HTR-8/SVneo (cell line): ENCODE data around the gene ALDH3B1.

Experiments
- DNase-seq: peaks from one replicate; pipeline ENCODE4 v3.0.0; 2011; ENCODE audit warnings: low spot score, mixed read lengths; ENCODE audit not compliant: insufficient read length
- FAIRE-seq: peaks from 2 replicates; lab custom pipeline; 2011; peaks lifted over from hg19 to GRCh38; lab: Jason Lieb, UNC

ALDH3B1 gene

DNA sequence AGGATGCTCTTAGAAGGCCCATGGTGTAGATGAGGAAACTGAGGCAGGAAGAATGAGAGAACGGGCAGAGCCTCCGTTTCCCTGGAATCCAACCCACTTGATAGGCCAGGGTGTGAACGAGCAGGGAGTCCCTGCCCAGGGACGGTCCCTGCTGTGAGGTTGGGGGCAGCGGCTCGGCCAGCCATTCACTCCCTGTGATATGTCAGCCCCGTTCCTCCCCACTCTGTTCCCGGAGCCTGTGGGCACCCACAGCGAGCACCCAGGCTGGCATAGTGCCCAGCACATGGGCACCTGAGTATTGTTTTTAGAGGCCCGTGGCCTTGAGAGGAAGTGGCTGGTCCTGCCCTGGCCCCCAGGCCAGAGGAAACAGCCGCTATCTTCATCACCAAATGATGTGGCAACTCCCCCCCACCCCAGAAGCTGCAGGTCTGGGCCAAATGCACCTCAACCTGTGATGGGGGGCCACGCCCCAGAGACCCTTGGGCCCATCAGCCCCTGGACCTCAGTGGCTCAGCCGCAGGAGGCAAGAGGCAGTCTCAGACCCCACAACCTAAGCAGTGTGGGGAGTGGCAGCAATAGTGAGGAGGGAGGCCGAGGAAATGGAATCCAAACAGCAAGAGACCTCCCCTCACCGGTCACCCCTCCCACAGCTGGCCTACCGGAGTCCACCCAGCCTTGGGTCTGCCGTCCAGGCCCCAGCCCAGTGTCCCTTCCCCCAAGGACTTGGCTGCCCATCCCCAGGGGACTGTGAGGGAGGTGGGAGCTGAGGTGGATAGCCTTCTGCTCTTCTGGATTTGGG, 2.1 kb downstream of the ALDH3B1 start:
- DNase-seq (no peak), FAIRE-seq (peak; percentile 65)

DNA sequence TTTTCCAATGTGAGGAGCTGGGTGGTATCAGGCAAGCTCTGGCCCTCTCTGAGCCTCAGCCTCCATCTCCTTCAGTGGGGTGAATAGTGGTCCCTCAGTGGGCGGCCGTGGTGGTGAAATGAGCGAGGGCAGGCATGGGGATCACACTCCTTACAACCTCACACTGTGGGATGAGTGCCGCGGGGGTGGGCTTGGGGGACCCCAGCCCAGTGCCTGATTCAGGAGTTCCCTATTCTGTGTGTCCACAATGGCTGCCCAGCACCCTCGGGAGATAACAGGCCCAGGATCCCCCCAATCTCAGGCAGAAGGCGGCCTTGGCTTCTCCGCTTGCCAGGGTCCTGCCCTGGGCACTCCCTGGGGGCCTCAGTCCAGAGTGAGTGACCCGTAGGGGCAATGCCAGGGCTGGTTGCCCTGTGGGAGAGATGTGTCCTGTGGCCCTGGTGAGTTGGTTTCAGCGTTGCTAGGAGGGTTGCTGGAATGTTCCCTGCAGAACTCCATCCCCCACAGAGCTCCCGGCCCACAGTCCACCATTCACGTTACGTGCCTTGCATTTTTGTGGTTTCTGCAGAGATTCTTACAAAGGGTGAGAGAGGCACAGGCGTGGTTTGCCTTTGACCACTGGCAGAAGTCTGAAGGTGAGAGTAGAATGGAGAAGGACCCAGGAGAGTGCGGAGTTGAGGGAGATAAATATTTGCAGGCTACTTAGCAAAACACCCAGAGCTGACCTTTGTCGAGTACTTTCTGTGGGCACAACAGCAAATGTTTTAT, 2.9 kb downstream of the ALDH3B1 start:
- FAIRE-seq = peak; percentile 100
- peak; percentile 97 for DNase-seq

- FAIRE-seq (no peak), DNase-seq (no peak)
Observed at GRCh38 chr11:68013611-68014156, 3.6 kb downstream of the ALDH3B1 start.

DNA sequence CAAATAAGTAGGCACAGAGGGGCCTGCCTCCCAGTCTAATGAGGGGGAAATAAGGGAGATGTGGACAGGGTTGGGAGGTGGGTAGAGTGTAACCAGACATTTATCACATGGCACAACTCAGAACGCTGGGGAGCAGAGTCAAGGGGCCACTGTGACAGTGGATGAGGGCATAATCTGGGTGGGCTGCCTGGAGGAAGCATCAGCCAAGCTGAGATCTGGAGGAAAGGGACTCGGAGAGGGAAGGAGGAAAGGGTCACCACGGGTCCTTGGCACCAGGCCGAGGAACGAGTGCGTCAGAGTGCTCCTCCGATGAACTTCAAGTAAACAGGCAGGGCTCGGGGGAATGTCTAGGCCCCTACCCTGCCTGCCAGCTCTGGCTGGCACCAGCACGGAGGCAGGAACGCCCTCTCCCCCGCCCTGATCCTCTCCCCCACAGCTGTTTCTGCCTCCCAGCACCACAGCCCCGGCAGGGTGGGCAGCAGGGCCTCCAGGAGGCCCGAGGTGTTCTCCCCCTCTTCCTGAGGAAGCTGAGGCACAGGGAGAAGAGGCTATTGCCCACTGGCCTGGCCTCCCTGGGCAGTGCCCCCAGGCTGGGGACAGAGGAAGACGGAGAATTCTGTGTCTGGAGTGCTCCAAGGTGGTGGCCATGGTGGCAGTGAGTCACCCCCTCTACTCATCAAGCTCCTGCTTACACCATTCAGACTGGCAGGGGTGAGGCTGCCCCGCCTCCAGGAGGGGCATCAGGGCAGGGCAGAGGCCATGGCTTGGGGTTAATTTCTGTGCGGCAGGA, 4.2 kb downstream of the ALDH3B1 start:
- peak; percentile 88 for DNase-seq
- FAIRE-seq = peak; percentile 99

DNA sequence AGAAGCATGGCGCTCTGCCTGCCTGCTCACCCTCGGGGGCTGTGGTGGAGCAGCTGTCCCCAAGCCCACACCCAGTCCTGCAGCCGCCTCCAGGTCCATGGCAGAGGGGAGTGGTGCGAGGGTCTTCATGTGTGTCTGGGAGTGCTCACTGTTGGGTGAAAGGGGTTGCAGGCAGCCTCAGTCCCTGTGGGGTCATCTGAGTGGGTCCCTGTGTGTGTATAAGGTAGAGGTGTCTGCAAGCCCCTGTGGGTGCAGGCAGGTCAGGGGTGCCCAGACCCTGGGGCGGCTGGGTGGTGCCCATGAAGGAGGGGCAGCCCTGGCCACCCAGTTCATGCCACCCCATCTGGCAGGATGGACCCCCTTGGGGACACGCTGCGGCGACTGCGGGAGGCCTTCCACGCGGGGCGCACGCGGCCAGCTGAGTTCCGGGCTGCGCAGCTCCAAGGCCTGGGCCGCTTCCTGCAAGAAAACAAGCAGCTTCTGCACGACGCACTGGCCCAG, 4.9 kb downstream of the ALDH3B1 start:
- FAIRE-seq (no peak), DNase-seq (no peak)

DNA sequence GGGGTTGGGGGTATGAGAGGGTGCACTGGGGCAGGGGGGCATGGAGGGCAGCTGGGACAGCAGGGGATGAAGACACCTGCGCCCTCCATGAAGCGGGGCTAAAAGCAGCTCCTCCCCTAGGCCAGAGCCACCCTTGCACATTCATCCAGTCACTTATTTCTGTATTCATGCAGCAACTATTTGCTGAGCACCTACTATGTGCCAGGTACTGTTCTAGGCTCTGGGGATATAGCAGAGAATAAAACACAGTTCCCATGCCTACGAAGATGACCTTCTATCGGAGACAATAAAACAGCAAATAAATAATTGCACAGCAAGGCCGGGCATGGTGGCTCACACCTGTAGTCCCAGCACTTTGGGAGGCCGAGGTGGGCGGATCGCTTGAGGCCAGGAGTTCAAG, 5.3 kb downstream of the ALDH3B1 start:
- no peak for DNase-seq
- no peak for FAIRE-seq

DNA sequence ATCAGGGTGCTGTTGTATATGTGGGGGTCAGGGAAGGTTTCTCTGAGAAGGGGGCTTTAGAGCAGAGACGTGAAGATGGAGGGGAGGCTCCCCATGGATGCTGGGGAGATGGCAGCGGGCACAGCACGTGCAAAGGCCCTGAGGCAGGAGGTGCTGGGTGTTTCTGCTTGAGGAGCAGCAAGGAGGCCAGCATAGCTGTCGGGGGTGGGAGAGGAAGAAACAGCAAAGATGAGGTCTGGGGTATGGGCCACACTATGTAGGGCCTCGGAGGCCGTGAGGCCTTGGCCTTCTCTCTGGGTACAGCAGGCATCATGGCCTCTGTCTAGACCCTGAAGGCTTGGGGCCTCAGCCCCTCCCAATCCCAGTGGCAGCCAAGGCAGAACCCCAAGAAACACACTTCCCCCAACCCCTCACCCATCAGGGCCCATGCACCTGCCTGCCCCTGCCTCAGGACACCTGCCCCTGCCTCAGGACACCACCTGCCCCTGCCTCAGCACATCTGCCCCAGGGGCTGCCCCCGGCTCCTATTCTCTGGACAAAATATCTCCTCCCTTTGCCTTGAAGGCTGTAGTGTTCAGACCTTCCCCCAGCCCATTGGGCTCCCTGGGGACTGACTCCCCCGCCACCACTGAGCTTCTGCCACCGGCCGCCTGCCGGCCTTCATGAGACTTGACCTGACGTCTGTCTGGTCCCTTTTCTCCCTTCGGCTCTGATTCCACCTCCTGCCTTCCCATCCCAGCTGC, 6.2 kb downstream of the ALDH3B1 start:
- FAIRE-seq (peak; percentile 81), DNase-seq (no peak)

- DNase-seq (no peak), FAIRE-seq (peak; percentile 90)
Observed at GRCh38 chr11:68016904-68017817, 7.0 kb downstream of the ALDH3B1 start.

GRCh38 chr11:68017980-68018729, 8.0 kb downstream of the ALDH3B1 start:
- peak; percentile 94 for FAIRE-seq
- no peak for DNase-seq

DNA sequence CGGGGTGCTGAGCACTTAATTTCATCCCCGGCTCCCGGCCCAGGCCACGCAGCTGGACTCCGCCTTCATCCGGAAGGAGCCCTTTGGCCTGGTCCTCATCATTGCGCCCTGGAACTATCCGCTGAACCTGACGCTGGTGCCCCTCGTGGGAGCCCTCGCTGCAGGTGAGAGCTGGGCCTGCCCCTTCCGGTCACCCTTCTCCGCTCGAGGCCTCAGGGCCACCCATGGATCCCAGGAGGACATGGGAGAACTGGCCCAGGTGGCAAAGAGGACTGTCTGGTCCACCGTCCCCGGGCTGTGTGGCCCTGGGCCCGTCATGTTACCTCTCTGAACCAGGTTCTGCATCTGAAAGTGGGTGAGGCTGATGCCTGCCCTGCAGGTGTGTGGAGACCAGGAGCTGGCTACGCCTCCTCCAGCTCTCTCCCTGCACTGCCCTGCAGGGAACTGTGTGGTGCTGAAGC, 8.6 kb downstream of the ALDH3B1 start:
- DNase-seq (no peak), FAIRE-seq (peak; percentile 78)

DNA sequence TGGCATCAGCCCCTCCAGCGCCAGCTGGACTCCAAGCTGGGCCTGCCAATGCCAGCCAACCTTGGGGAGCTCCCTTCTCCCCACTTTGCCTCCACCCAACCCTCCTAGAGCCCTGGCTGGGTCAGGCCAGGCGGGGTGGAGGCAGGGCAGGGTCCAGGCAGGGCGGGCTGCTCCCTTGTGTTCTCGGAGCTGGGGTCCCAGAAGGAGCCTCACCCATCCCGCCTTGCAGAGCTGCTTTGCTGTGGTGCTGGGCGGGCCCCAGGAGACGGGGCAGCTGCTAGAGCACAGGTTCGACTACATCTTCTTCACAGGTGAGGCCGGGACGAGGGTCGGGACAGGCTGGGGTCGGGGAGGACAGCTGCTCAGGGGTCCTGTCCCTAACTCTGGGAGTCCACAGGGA, 9.4 kb downstream of the ALDH3B1 start:
- FAIRE-seq (no peak), DNase-seq (no peak)

DNA sequence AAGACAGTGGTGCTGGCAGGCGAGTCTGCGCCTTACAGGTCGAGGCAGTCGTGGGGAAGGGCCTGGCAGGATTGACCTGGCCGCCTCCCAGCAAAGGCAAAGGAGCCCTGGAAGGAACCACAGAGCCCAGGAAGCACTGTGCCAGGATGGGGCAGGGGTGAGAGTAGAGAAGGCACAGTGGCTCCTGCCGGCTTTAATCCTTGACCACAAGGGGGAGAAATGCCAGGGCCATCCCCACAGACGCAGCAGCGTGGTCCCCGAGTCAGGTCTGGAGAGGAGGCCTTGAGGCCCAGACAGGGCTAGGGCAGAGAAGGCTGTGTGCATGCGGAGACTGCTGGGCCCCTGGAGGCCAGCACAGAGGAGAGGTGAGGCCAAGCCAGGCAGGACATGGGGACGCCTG, 10.4 kb downstream of the ALDH3B1 start:
- DNase-seq (no peak), FAIRE-seq (peak; percentile 75)

DNA sequence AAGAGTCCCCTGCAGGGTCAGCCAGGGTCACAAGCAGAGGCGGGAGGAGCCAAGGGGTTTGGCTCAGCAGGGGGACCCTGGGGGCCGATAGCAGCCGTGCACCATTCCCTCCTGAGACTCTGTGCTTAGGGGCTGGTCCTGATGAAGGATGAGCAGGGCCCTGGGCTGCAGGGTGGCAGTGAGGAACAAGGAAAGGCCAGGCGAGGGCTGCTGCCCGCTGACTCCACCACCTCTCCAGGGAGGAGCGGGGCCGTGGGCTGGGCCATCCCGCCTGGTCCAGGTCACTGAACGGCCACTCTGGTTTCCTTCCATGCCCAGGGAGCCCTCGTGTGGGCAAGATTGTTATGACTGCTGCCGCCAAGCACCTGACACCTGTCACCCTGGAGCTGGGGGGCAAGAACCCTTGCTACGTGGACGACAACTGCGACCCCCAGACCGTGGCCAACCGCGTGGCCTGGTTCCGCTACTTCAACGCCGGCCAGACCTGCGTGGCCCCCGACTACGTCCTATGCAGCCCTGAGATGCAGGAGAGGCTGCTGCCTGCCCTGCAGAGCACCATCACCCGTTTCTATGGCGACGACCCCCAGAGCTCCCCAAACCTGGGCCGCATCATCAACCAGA, 11.2 kb downstream of the ALDH3B1 start:
- FAIRE-seq (peak; percentile 96), DNase-seq (no peak)

- no peak for FAIRE-seq
- no peak for DNase-seq
Observed at GRCh38 chr11:68022531-68022930, 12.4 kb downstream of the ALDH3B1 start.

GRCh38 chr11:68024508-68024907, 14.4 kb downstream of the ALDH3B1 start:
- no peak for FAIRE-seq
- no peak for DNase-seq

- FAIRE-seq (peak; percentile 88), DNase-seq (no peak)
Observed at GRCh38 chr11:68025047-68025446, 14.9 kb downstream of the ALDH3B1 start.

DNA sequence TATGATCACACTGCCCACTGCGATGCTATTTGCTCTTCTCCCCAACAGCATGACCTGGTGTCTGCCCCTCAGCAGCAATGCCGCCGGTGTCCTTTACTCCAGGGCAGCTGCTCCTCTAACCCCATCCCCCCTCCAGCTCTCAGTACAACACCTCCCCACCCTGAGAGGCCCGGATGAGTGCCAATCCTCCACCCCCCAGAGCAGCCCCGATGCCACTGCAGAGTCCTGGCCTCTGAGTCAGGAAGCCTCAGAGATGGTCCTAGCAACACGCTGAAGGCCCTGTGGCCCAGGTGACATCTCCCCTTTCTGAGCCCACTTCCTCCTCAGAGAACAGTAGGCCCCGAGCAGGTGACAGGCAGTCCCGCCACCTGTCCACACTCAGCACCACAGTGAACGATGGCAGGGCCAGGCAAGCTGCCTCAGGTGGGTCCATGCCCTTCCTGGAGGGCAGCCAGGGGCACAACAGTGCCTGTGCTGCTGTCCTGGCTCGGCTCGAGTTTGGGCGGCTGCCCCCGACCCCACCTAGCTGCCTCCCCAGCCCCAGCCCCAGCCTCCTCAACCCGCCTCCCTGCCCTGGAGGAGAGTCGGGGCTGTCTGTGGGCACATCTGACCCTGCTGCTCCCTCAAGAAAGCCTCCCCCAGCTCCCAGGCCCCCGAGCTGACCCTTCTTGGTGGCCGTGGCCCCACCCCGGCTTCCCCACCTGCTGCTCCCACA, 16.4 kb downstream of the ALDH3B1 start:
- FAIRE-seq (no peak), DNase-seq (no peak)
